HTERT RPE-1 (cell line): ENCODE measurements around the gene XIRP1.

Experiments used
- in situ Hi-C: fragments of 300-500 bp; cut with MboI; formaldehyde crosslinking; loops from 4 replicates; pipeline ENCODE4 v1.14.3; 2020; ENCODE audit warnings: low sequenced_read_pairs

XIRP1 gene

DNA sequence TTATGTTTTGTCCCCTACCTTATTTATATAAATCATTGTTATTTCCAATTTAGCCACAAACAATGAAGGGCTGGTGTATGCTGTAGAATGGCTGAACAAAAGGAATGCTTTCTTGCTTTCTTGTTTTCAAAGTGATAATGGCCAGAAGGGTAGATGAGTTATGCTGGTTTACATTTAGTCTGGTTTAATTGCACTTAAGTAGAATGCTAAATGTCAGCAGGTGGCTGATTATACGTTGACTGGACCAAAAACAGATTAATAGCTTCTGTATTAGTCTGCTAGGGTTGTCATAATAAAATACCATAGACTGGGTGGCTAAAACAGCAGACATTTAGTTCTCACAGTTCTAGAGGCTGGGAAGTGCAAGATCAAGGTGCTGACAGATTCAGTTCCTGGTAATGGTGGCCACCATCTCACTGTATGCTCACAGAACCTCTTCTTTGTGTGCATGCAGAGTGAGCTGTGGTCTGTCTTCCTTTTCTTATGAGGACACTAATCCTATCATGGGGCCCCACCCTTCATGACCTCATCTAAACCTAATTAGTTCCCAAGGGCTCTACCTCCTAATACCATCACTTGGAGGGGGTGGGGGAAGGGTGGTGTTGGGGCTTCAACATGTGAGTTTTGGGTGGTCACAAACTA lies 17.1 kb upstream of the XIRP1 start:
- in situ Hi-C loops, result no loop called here

- in situ Hi-C loops, result no loop called here
These were observed 16.2 kb upstream of the XIRP1 start for GRCh38 chr3:39208463-39209055.

- in situ Hi-C loops, result no loop called here
These were observed 15.2 kb upstream of the XIRP1 start for GRCh38 chr3:39207361-39208186.

DNA sequence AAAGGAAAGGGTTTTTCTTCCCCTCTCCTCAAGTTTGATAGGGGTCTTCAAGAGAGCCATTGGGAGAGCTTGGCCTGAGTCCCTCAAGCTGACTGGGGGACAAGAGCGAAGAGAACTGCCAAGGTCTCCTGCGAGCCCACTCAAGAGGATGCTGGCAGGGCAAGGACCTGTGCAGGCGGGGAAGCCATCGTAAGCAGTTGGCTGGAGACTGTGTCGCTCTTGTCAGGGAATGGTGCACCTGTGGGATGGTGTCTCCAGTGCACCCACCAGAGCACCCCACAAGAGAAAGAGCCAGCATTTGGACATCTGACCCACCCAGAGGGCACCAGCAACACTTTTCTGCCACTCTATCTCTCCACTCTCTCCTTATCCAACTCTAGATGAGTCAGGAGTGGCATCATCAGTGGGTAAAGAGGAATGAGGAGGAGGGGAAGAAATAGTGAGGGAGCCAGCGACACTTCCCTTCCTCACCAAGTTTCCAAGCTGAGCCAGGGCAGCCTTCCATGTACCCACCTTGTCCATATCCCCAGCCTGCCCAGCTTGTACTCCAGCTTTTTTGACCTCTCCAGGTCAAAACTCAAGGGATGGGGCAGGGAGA lies 13.6 kb upstream of the XIRP1 start:
- in situ Hi-C loops, result no loop called here

DNA sequence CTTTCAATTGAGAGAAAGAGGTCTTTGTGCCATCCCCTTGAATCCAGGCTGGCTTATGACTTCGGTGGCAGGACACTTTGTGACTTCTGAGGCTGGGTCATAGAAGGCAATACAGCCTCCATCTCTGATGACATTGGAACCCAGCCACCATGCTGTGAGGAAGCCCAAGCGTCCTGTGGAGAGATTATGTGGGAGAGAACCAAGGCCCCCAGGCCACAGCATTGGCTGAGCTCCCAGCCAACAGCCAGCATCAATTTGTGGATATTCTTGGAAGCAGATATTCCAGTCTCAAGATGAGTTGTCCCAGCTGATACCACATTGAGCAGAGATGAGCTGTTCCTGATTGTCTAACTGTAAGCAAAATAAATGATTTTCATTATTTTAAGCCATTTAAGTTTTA lies 12.7 kb upstream of the XIRP1 start:
- in situ Hi-C loops, result no loop called here

DNA sequence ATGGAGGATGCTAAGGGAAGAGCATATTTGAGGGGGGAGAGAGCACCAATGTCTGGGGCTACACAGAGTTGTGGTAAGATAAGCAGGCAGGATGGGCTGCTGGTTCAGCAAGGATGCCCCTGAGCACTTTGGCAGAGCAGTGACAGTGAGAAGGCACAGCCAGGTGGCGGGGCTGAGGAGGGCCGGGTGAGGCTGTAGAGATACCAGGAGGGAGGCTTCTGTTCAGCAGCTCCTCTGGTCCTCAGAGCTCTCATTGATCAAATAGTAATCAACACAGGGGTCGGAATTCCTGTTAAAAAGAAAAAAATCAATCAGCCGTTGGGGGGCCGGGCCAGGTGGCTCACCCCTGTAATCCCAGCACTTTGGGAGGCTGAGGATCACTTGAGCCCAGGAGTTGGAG lies 11.5 kb upstream of the XIRP1 start:
- in situ Hi-C loops, result no loop called here

DNA sequence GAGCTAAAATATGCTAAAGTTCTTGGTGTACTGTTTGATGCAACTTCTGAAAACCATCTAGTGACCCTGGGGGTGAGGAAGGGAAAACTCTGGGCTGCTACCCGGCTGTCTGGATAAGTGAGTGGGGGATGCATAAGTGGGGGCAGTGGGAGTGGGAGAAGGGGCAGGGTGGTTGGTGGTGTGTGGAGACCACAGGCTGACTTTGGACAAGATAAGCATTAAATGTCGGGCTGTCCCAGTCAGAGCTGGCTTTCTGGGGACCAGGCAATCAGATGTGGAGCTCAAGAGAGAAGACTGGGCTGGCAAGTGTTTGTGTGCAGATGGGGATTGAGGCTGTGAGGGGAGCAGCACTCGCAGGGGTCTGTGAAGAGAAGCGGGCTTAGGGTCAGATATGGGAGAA lies 11.0 kb upstream of the XIRP1 start:
- in situ Hi-C loops, result no loop called here

DNA sequence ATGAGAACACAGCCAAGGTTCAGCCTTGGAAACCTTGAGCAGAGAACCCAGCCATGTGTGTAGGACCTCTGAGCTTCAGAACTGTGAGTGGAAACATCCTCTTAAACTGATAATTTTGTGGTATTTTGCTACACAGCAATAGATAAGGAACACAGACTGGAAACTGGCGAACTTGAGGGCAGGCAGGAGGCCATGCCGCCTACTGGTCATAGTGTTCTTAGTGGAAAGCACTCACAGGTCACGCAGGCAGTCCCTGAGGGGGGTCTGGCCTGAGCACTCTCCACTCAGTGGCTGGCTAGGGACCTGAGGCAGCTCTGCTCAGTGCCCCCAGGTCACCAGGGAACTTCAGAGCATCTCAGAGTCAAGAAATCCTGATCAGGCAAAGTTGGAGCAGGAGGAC lies 9.7 kb upstream of the XIRP1 start:
- in situ Hi-C loops, result no loop called here

DNA sequence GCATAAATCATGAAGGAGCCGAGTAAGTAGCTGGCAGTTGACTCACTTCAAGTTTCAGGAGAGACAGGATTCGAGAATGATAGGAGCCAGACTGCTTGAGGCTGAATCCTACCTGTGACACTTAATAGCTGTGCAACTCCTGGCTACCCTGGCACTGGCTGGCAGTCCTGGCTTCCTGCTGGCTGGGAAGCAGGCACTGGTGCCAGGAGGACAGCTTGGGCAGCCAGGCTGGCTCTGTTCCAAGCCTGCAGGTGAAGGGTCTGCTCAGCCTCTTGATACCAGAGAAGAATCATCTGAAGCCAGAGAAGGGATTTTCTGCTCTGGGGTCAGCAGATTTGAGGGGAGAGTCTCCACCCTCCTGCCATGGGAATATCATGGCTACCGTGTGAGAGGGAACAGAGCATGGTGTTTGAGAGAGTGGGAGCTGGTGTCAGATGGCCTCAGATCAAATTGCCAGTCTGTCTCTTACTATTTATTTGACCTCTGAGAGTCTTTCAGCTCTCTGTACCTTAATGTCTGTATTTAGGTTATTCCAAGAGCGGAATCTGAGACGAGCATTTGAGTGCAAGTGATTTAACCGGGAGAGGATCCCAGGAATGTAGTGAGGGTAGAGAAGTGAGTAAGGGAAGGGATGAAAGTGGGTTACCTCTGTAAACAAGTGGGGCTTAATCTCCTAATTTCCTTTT lies 4.4 kb upstream of the XIRP1 start:
- in situ Hi-C loops, result no loop called here

DNA sequence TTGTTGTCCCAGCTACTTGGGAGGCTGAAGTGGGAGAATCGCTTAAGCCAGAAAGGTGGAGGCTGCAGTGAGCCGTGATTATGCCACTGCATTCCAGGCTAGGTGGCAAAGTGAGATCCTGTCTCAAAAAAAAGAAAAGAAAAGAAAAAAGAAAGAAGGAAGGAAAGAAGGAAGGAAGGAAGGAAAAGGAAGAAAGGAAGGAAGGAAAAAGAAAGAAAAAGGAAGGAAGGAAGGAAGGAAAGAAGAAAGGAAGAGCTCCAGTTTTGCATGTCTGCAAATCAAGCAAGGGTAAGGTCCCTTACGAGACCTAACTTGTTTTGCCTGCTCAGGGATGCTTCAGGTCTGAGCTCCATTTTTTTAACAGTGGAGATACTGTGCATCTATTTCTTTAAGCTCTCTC lies 3.6 kb upstream of the XIRP1 start:
- in situ Hi-C loops, result no loop called here

GRCh38 chr3:39193391-39193790 lies 996 bp upstream of the XIRP1 start:
- in situ Hi-C loops, result no loop called here

DNA sequence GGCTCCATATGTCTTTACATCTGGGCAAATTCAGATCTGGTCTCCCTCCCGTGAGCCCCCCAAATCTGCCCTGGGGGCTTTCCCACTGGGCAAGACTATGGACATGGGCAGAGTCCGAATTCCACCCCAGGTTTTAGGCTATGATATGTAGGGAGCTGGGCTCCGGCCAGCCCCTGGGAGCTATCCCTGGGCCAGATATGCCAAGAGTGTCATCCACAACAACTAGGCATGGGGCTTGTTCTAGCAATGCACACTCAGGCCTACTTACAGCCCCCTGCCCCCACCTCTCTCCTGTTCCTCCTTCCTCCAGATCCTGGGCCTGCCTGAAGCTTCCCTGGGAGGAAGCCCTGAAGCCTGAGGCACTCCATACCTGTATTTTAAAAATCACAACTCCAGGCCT lies 622 bp downstream of the XIRP1 start:
- in situ Hi-C loops, result no loop called here

DNA sequence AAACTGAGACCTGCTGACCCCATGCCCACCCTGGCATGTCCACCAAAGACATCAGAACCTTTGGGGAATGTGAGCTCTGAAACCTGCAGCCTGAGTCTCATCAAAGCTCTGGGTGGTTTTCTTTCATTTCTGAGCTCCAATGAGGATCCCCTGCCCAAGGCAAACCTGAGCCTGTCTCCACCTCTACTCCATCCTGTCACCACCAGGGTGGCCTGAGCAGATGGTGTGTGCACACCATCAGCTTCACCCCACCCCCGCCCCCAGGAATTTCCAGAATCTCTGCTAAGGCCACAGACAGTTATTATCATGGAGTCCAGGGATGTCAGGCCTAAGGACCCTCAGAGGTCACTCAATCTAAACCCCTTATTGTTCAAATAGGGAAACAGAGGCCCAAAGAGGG lies 1.3 kb downstream of the XIRP1 start:
- in situ Hi-C loops, result no loop called here

GRCh38 chr3:39190281-39191025 lies 1.9 kb downstream of the XIRP1 start:
- in situ Hi-C loops, result no loop called here

DNA sequence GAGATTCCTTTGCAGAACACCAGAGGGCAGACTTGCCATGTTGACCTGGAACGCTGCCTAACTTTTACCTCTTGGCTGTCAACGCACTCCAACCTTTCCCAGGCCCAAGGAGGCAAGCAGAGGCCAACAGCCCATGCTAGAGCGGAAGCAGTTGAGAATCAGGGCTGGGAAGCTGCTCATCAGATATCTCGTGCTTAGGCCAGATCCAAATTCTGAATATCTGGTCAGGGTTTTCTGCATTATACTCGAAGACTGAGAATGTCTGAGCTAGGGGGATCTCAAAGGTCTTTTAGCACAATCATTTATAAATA lies 2.5 kb downstream of the XIRP1 start:
- in situ Hi-C loops, result no loop called here

DNA sequence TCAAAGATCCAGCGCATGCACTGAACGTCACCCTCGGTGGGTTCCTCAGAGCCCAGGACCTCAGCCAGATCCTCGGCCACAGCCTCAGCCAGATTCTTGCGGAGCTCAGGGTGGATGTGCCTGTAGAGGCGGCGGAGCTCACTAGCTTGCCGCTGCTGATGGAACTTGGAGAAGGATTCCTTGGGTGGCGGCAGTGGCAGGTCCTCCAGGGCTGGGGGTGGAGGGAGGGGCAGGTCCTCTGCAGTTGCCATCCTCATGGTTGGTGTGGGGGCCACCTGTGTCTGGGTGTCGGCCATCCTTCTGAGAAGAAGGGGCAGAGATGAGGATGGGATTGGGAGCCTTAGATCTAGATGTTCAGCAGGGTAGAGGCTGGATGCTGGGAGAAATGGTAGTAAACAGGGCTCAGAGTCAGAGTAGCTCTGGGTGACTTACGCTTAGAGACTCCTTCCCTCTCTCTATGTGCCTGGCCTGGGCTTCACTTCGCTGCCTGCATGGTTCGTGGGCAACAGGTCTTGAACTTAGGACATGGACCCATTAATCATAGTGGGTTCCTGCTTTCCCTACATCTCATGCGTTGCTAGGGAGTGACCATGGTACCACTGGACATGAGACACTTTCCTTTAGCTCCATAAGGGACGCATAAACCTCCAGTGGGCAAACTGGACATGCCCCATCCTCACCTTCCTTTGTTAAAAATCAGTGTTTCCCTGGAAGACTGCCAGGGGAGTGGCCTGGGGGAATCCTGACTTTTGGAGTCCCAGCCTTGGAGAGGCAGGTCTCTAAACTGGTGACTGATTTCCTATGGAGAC lies 3.0 kb downstream of the XIRP1 start:
- in situ Hi-C loops, result no loop called here

DNA sequence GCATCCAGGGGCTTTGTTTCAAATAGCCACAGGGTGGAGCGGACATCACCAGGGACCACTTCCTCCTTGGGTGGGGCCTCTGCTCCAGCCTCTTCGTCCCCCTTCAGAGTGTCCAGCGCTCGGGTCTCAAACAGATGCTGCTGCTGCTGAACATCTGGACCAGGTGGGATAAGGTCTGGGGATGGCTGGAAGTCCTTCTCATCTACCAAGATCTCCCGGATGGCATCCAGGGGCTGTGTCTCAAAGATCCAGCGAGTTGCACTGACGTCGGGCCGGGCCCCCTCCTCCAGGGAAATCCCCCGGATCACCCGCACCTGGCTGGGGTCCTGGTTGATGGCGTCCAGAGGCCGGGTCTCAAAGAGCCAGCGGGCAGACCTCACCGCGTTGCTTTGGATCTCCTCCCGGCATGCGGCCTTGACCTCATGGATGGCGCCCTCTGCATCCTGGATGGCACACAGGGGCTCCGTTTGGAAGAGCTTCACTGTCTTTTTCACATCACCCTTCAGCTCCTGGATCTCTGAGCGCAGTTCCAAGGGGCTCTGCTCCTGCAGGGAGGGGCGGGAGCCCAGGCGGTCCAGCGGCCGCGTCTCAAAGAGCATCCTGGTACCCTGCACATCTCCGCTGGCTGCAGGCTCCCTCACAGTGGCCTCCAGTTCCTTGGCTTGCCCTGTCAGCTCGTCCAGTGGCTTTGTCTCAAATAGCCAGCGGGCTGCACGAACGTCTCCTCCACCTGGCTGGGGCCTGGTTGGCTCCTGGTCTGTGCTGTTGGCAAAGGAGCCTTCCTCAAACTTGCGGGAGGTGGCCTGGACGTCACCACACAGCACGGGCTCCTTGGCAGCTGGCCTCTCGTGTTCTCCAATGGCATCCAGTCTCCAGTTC lies 3.9 kb downstream of the XIRP1 start:
- in situ Hi-C loops, result no loop called here

DNA sequence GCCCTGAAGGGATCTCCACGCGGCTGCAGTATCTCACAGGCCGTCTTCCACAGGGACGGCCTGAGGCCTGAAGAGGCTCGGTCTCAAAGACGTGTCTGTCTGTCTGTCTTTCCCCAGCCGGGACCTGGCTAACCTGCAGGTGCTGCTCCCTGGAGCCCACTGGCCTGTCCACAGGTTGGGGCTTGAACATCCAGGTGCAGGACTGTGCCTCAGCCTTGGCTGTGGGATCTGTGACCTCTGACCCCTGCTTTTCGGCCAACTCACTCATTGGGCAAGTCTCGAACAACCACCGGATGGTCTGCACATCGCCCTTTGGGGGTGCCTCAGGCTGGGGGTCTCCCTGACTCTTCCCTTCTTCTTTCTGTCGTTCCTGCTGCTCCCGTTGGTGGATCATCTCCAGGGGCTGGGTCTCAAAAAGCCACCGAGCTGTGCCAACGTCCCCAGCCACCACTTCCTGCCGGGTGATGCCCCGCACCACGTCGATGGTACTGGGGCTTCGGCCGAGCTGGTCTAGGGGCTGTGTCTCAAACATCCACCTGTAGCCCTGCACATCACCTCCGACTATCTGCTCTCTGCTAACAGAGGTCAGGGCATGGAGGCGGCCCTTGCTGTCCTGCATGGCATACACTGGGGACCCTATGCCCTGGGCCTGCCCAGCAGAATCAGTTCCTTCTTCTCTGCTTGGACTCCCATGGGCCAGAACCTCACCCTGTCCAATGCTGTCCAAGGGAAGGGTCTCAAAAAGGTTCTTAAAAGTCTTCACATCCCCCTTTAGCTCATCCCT lies 4.8 kb downstream of the XIRP1 start:
- in situ Hi-C loops, result no loop called here
